ENCODE measurements around the gene CDC42BPA. TPM values are rescaled to one million over a fixed set of nuclear protein-coding genes. Genes with fewer than 3 reads are reported as not detected.

The CDC42BPA gene
- total and polyA plus RNA-seq, 2 donors (not counting 1 experiment from before 2014, with no cell fraction given), result 26.4 to 77.1 TPM

GRCh38 chr1:227009937-227010336 is 308.4 kb downstream of the CDC42BPA start:
- Histone ChIP-seq H3K4me2 (ENCODE audit: extremely low read depth, insufficient read depth, low read length) (no peak overlapping the region), H3K4me3 (replicated peaks in 1 of 4; ENCODE audit: control extremely low read depth in 1 of 4, insufficient read depth in 1 of 4, low read depth in 3 of 4, low read length in 4 of 4) (no peak overlapping the region), H4K20me1 (ENCODE audit: control insufficient read depth, extremely low read depth, insufficient read depth, low read length) (no peaks in the 10 kb centered on the region), H3K4me1 (ENCODE audit: control insufficient read depth, extremely low read depth, insufficient read depth, low read length) (no peaks in the 10 kb centered on the region), H2AFZ (ENCODE audit: low read length) (no peak overlapping the region), H3K36me3 (ENCODE audit: control insufficient read depth, insufficient read depth, low read length) (no peaks in the 10 kb centered on the region), H3K27me3 (ENCODE audit: control insufficient read depth, insufficient read depth, low read length) (no peaks in the 10 kb centered on the region), H3K27ac (ENCODE audit: insufficient read depth, low read length) (no peak overlapping the region), H3K9me3 (ENCODE audit: control insufficient read depth, insufficient read depth, low read depth, low read length) (no peaks in the 10 kb centered on the region), H3K79me2 (ENCODE audit: control insufficient read depth, insufficient read depth, low read length) (no peaks in the 10 kb centered on the region), H3K9ac (ENCODE audit: insufficient read depth, low read length) (no peak overlapping the region)
- TF ChIP-seq CTCF (conservative IDR thresholded peaks at IDR 0.05 in 1 of 2, IDR thresholded peaks at IDR 0.05 in 1 of 2; ENCODE audit: low read depth in 1 of 2, low read length in 2 of 2) (no peak), EZH2 (IDR thresholded peaks at IDR 0.05; ENCODE audit: low read length, missing control alignments) (no peak)
- no peak for DNase-seq (ENCODE audit: low read depth in 2 of 2)

- no peak overlapping the region for H3K27ac ChIP-seq (ENCODE audit: insufficient read depth, low read length)
- no peak overlapping the region for H3K4me2 ChIP-seq (ENCODE audit: extremely low read depth, insufficient read depth, low read length)
- no peak overlapping the region for H2AFZ ChIP-seq (ENCODE audit: low read length)
- no peaks in the 10 kb centered on the region for H3K9me3 ChIP-seq (ENCODE audit: control insufficient read depth, insufficient read depth, low read depth, low read length)
- no peaks in the 10 kb centered on the region for H3K79me2 ChIP-seq (ENCODE audit: control insufficient read depth, insufficient read depth, low read length)
- no peaks in the 10 kb centered on the region for H3K27me3 ChIP-seq (ENCODE audit: control insufficient read depth, insufficient read depth, low read length)
- TF ChIP-seq EZH2 (IDR thresholded peaks at IDR 0.05; ENCODE audit: low read length, missing control alignments) (no peak), CTCF (conservative IDR thresholded peaks at IDR 0.05 in 1 of 2, IDR thresholded peaks at IDR 0.05 in 1 of 2; ENCODE audit: low read depth in 1 of 2, low read length in 2 of 2) (no peak)
- no peak for DNase-seq (ENCODE audit: low read depth in 2 of 2)
- H4K20me1 ChIP-seq (ENCODE audit: control insufficient read depth, extremely low read depth, insufficient read depth, low read length), result no peaks in the 10 kb centered on the region
- no peak overlapping the region for H3K9ac ChIP-seq (ENCODE audit: insufficient read depth, low read length)
- peaks cover 3% of the 10 kb centered on the region for H3K36me3 ChIP-seq (ENCODE audit: control insufficient read depth, insufficient read depth, low read length)
- H3K4me3 ChIP-seq (replicated peaks in 1 of 4; ENCODE audit: control extremely low read depth in 1 of 4, insufficient read depth in 1 of 4, low read depth in 3 of 4, low read length in 4 of 4), result no peak overlapping the region
- H3K4me1 ChIP-seq (ENCODE audit: control insufficient read depth, extremely low read depth, insufficient read depth, low read length), result no peaks in the 10 kb centered on the region
Observed at GRCh38 chr1:227006226-227006796, 312.0 kb downstream of the CDC42BPA start.

GRCh38 chr1:227004796-227005195 is 313.5 kb downstream of the CDC42BPA start:
- no peaks in the 10 kb centered on the region for H3K9me3 ChIP-seq (ENCODE audit: control insufficient read depth, insufficient read depth, low read depth, low read length)
- H3K36me3 ChIP-seq (ENCODE audit: control insufficient read depth, insufficient read depth, low read length), result peaks cover 3% of the 10 kb centered on the region
- no peak overlapping the region for H3K27ac ChIP-seq (ENCODE audit: insufficient read depth, low read length)
- no peak overlapping the region for H3K4me3 ChIP-seq (replicated peaks in 1 of 4; ENCODE audit: control extremely low read depth in 1 of 4, insufficient read depth in 1 of 4, low read depth in 3 of 4, low read length in 4 of 4)
- no peaks in the 10 kb centered on the region for H3K27me3 ChIP-seq (ENCODE audit: control insufficient read depth, insufficient read depth, low read length)
- H3K9ac ChIP-seq (ENCODE audit: insufficient read depth, low read length), result no peak overlapping the region
- no peaks in the 10 kb centered on the region for H4K20me1 ChIP-seq (ENCODE audit: control insufficient read depth, extremely low read depth, insufficient read depth, low read length)
- no peaks in the 10 kb centered on the region for H3K79me2 ChIP-seq (ENCODE audit: control insufficient read depth, insufficient read depth, low read length)
- no peak overlapping the region for H2AFZ ChIP-seq (ENCODE audit: low read length)
- no peak overlapping the region for H3K4me2 ChIP-seq (ENCODE audit: extremely low read depth, insufficient read depth, low read length)
- DNase-seq (ENCODE audit: low read depth in 2 of 2), result no peak
- H3K4me1 ChIP-seq (ENCODE audit: control insufficient read depth, extremely low read depth, insufficient read depth, low read length), result no peaks in the 10 kb centered on the region
- TF ChIP-seq CTCF (conservative IDR thresholded peaks at IDR 0.05 in 1 of 2, IDR thresholded peaks at IDR 0.05 in 1 of 2; ENCODE audit: low read depth in 1 of 2, low read length in 2 of 2), result no peak
- no peak for TF ChIP-seq EZH2 (IDR thresholded peaks at IDR 0.05; ENCODE audit: low read length, missing control alignments)
